ENCODE measurements around the gene FAM110C.
"Not testable (repeated sequence)": the region's sequence is repeated elsewhere in the genome, so short reads cannot be mapped to it uniquely, and the experiment has no call there.

The FAM110C gene

DNA sequence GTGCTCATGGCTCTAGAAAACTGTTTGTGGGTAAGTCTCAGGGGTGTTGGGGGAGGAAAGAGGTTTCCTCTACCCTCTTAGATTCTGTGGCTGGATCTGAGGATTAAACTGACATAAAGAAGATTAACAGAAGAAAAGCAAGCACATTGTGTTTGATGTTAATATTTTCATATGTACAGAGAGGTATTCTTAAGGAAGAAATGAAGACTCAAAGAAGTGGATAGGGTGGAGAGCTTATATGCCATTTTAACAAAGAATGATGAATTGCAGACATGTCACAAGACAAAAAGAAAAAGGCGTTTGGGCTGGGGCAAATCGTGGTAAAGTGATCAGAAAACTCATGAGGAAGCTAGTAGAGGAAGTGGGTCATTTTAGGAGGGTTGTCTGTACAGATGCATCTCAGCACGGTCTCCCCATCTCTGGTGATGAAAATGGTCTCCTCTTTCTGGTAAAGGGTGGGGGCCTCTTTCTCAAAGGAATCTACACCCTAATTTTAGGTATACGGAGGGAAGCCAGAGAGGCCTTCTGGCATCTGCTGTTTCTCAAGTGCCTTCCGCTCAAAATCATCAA is 17.8 kb downstream of the FAM110C start:
- TF ChIP-seq, protein P1, sequence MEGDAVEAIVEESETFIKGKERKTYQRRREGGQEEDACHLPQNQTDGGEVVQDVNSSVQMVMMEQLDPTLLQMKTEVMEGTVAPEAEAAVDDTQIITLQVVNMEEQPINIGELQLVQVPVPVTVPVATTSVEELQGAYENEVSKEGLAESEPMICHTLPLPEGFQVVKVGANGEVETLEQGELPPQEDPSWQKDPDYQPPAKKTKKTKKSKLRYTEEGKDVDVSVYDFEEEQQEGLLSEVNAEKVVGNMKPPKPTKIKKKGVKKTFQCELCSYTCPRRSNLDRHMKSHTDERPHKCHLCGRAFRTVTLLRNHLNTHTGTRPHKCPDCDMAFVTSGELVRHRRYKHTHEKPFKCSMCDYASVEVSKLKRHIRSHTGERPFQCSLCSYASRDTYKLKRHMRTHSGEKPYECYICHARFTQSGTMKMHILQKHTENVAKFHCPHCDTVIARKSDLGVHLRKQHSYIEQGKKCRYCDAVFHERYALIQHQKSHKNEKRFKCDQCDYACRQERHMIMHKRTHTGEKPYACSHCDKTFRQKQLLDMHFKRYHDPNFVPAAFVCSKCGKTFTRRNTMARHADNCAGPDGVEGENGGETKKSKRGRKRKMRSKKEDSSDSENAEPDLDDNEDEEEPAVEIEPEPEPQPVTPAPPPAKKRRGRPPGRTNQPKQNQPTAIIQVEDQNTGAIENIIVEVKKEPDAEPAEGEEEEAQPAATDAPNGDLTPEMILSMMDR (IDR thresholded peaks at IDR 0.05) = no peak
- TF ChIP-seq ZFX (IDR thresholded peaks at IDR 0.05; ENCODE audit: borderline replicate concordance) = no peak
- no peak overlapping the region for H3K27ac ChIP-seq

DNA sequence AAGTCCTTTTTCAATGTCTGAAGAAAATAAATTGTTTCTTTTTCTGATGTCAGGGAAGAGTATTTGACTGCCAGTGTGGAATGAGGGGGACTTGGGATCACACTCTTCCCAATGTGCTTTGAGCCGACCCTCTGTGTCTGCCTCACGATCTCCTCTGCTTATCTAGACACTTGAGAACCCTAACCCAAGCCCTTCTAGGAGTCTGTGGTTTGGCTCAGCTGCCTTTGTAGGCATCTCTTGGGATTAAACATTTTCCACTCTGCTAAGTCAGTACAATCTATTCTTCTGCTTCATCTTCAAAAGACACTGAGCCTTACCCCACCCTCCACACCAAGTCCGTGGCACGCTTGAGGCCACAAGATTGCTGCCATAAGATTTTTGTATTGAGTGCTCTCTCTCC is 19.4 kb downstream of the FAM110C start:
- TF ChIP-seq, protein P1 (IDR thresholded peaks at IDR 0.05) = no peak
- no peak for TF ChIP-seq ZFX (IDR thresholded peaks at IDR 0.05; ENCODE audit: borderline replicate concordance)
- H3K27ac ChIP-seq = no peak overlapping the region

DNA sequence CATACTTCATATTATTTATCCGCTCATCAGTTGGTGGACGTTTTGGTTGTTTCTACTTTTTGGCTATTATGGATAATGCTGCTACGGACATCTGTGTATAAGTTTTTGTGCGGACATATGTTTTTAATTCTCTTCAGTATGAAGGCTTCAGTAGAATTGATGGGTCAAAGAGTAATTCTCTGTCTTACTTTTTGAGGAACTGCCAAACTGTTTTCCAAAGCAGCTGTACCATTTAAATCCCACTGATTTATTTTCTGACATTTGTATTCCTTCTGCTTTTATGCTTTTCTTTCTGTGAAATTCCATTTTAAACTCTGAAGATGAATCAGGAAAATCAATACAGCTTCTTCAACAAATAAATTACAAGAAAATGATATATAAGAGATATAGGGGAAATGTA is 20.8 kb downstream of the FAM110C start:
- TF ChIP-seq, protein P1 (IDR thresholded peaks at IDR 0.05) = no peak
- TF ChIP-seq ZFX (IDR thresholded peaks at IDR 0.05; ENCODE audit: borderline replicate concordance) = no peak

DNA sequence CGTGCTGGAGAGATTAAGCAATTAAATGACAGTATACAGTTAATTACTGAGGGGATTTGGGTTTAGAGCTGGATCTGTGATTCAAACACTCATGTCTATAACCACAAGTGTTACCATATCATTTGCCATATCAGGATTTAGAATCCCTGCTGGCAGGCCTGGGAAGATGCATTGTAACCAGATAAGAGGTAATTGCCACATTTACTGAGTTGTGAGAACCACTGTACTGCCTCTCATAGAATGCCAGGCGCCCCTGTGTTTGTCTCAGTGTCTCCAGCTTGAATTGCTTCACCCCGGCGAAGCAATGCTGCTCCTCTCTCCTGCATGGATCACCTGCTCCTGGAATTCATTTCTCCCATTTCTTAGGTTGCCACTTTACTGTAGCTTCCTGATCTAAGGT is 21.7 kb downstream of the FAM110C start:
- H3K27ac ChIP-seq = not testable (repeated sequence)

More for the DNA sequence above, 20.8 kb downstream of the FAM110C start:
- no peak overlapping the region for H3K27ac ChIP-seq

DNA sequence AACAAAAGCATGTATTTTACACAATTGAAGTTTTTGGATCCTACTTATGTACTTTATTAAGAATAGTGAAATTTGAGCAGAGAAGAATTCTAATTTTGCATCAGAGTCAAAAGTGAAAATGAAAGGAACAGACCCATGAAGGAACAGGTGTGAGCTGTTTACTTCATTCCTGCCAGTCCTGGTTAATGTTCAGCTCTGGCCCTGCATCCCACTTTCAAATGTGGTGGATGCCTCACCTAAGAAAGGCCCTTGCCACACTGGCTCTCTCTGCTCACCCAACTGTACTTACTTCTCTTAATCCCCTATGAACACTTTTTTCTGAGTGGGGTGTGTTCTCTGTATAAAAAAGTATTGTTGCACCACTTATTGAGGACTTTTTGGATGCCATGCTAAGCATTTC is 22.2 kb downstream of the FAM110C start:
- TF ChIP-seq, protein P1 (IDR thresholded peaks at IDR 0.05) = no peak
- no peak for TF ChIP-seq ZFX (IDR thresholded peaks at IDR 0.05; ENCODE audit: borderline replicate concordance)
- no peak overlapping the region for H3K27ac ChIP-seq

DNA sequence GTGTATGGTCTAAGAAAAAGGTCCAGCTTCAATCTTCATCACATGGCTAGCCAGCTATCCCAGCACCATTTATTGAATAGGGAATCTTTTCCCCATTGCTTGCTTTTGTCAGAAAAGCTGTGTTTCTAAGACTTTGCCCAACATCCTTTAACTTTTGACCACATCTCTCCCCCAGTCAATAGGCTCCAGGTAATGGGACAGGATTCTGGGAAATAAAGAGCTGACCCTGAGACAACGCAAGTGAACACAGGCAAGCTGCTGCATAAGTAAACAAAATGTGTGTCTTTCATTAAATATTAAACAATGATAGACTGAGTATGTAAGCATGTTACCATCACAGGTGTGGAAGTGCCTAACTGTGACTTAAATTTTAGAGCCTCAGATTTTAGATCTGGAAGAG is 23.0 kb downstream of the FAM110C start:
- no peak overlapping the region for H3K27ac ChIP-seq
- TF ChIP-seq, protein P1 (IDR thresholded peaks at IDR 0.05) = no peak
- TF ChIP-seq ZFX (IDR thresholded peaks at IDR 0.05; ENCODE audit: borderline replicate concordance) = no peak

DNA sequence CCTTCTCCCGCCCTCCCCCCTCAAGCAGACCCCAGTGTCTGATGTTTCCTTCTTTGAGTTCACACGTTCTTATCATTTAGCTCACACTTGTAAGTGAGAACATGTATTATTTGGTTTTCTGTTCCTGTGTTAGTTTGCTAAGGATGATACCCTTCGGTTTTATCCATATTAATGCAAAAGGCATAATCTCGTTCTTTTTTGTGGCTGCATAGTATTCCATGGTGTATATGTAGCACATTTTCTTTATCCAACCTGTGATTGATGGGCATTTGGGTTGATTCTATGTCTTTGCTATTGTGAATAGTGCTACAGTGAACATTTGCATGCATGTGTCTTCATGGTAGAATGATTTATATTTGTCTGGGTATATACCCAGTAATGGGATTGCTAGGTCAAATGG is 24.1 kb downstream of the FAM110C start:
- H3K27ac ChIP-seq = not testable (repeated sequence)

DNA sequence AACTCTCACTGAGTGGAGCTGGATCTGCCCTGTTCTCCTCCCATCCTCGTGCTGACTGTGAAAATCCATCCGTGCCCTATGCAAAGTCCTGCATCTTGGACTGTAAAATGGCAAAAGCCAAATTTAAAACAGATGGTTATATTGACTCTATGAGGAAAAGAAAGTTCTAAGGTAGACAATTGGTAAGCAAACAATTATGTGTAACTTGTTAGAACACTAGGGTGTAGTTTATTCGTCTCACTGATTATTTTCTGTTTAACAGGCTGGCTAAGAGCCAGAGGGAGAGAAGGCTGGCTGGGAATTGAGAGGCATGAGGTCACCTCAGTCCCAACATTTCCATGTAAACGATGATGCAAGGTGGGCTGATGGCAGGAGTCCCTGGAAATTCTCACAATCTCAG is 26.0 kb downstream of the FAM110C start:
- H3K27ac ChIP-seq = not testable (repeated sequence)

DNA sequence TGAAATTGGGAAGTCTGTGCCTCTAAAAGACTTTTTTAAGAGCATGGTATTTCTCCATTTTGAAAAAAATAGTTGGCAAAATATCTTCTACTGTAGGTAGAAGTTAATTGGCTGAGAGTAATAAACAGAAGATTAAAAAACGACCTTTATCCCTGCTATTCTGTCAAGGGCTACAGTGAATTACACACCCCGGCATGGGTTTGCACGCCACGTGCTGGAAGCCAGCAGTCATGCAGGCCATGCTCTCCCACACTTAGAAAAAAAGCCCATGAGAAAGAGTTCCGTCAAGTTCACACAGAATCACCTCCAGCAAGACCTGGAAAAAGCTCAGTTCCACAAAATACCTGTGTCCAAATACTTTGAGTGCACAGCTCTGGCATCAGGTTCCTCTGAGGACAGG is 26.8 kb downstream of the FAM110C start:
- no peak overlapping the region for H3K27ac ChIP-seq

More for the DNA sequence above, 26.8 kb downstream of the FAM110C start:
- TF ChIP-seq, protein P1 (IDR thresholded peaks at IDR 0.05) = no peak
